IPS-20b (cell line): Measurements from ENCODE around the gene MGAT4B.

Experiments used
- H3K27ac ChIP-seq: one replicate; pipeline ENCODE4 v1.5.1; 2013; ENCODE audit warnings: low read length
- H3K27me3 ChIP-seq: 2 replicates; pipeline ENCODE4 v1.6.1; 2013; ENCODE audit warnings: mild to moderate bottlenecking, low read length, inconsistent platforms; ENCODE audit not compliant: insufficient read depth
- H3K36me3 ChIP-seq: 2 replicates; pipeline ENCODE4 v1.6.1; 2013; ENCODE audit warnings: low read depth, mild to moderate bottlenecking, inconsistent platforms, low read length, moderate library complexity; ENCODE audit not compliant: insufficient read depth
- H3K4me1 ChIP-seq: 2 replicates; pipeline ENCODE4 v1.6.1; 2013; ENCODE audit warnings: mild to moderate bottlenecking, control low read depth, inconsistent platforms, low read length, moderate library complexity; ENCODE audit not compliant: insufficient read depth
- H3K4me3 ChIP-seq: 2 replicates; pipeline ENCODE4 v1.5.1; 2013; ENCODE audit warnings: mild to moderate bottlenecking, low read length, inconsistent platforms
- H3K9ac ChIP-seq: 2 replicates; pipeline ENCODE4 v1.6.1; 2013; ENCODE audit warnings: low read depth, mild to moderate bottlenecking, inconsistent platforms, low read length, moderate library complexity
- H3K9me3 ChIP-seq: 2 replicates; pipeline ENCODE4 v1.6.1; 2013; ENCODE audit warnings: mild to moderate bottlenecking, low read depth, low read length, inconsistent platforms; ENCODE audit not compliant: insufficient read depth

Gene MGAT4B

DNA sequence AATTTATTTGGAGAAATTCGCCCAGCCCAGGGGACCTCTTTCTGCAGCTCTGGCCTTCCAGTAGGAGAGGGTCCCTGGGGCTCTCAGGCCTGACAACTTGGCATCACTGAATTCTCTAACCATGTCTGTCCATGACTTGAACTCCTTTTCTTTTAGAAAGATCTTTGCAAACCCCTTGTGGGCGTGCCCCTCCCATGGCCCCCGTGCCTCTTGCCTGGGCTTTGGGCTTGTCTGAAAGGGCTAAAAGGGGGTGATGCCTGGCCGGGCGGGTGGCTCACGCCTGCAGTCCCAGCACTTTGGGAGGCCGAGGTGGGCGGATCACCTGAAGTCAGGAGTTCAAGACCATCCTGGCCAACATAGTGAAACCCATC lies 10.8 kb upstream of the MGAT4B start:
- no peaks in the 10 kb centered on the region for H3K9me3 ChIP-seq
- H3K4me3 ChIP-seq, result peak overlapping the region; percentile 56; the same call in 1 of the 2 replicates
- H3K4me1 ChIP-seq, result peaks cover 23% of the 10 kb centered on the region
- no peak overlapping the region for H3K27ac ChIP-seq
- no peak overlapping the region; the same call in 1 of the 2 replicates for H3K9ac ChIP-seq
- H3K27me3 ChIP-seq, result peaks cover 37% of the 10 kb centered on the region; the same call in 1 of the 2 replicates
- peaks cover 8% of the 10 kb centered on the region; the same call in 1 of the 2 replicates for H3K36me3 ChIP-seq

DNA sequence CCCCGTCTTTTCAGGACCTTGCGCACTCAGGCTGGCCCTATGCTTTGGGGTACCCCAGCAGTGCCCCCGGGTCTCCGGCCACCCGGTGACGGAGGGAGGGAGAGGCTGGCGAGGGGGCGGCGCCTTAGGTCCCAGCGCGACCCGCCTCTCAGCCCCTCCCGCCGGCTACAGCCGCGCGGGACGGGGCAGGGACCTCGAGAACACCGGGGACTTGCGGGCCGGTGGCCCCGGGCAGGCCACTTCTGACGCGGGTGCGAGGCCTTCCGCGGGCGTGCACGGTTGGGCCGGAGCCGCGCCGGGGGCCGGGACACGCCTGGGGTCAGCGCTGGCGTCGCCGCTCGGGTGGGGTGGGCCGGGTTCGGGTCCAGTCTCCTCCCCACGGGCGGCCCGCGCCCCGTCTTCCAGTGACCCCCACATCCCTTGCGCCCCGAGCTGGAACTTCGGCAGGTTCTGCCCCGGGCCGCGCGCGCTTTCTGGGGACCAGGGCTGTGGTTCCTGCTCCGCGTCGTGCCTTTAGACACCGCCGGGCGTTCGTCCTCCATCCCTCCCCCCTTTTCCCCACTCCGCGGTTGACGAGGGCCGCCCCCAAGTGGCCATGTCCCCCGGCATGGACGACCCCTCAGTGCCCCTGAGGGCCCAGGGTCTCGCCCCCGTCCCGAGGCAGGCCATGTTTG lies 10.3 kb upstream of the MGAT4B start:
- Histone ChIP-seq H3K4me3 (peak overlapping the region; percentile 56), H3K9ac (no peak overlapping the region; the same call in 1 of the 2 replicates), H3K4me1 (peaks cover 18% of the 10 kb centered on the region), H3K27me3 (peaks cover 37% of the 10 kb centered on the region; the same call in 1 of the 2 replicates), H3K9me3 (no peaks in the 10 kb centered on the region), H3K27ac (no peak overlapping the region), H3K36me3 (peaks cover 13% of the 10 kb centered on the region; the same call in 1 of the 2 replicates)

DNA sequence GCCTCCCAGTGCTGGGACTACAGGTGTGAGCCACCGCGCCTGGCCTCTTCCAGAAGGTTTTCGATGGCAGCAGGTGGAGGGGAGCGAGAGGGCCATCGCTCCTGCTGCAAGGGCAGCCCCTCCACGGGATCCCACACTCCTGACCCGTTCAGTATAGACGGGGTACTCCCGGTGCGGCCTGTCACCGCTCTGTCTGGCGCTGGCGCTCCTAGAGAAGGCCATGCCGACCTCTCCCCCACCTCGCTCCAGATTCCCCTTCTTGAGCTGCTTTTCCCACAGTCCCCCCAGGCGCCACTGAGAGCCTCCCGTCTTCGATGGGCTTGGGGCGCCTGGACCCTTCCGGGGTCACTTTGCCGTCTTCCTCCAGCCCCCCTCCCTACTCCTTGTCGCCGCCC lies 9.7 kb upstream of the MGAT4B start:
- Histone ChIP-seq H3K9ac (no peak overlapping the region; the same call in 1 of the 2 replicates), H3K9me3 (no peaks in the 10 kb centered on the region), H3K36me3 (peaks cover 14% of the 10 kb centered on the region; the same call in 1 of the 2 replicates), H3K4me3 (peak overlapping the region; percentile 56), H3K4me1 (peaks cover 17% of the 10 kb centered on the region), H3K27me3 (peaks cover 37% of the 10 kb centered on the region; the same call in 1 of the 2 replicates), H3K27ac (no peak overlapping the region)

DNA sequence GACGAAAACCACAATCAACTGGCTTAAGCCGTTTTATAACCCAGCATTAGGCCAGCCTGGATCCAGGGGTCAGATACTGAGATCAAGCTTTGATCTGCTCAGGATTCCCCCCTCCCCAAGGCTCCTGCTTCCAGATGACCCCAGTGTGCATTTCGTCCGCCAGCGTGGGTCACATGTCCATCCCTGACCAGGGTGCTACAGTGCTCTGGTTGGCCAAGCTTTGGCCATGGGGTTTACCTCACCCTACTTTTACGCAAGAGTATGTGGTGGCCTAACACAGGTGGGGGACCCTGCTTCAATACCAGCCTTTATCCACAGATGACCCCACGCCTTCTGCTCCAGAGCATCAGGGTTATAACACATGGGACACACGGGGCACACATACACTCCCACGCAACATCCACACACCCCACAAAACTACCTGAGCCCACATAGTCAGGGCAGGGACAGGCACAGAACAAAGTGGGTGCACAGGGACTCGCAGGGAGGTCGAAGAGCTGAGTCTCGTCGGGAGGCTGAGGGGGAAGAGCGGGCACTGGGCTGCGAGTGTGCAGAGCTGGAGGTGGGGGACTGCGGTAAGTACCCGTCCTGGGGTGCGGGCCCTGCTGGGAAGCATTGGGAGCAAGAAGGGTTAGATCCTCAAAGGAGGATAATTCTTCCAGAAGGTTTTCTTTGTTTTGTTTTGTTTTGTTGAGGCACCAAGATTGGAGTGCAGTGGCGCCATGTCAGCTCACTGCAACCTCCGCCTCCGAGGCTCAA lies 9.0 kb upstream of the MGAT4B start:
- H3K27me3 ChIP-seq, result peaks cover 37% of the 10 kb centered on the region; the same call in 1 of the 2 replicates
- no peak overlapping the region for H3K27ac ChIP-seq
- H3K36me3 ChIP-seq, result peaks cover 14% of the 10 kb centered on the region; the same call in 1 of the 2 replicates
- H3K9ac ChIP-seq, result no peak overlapping the region
- H3K4me1 ChIP-seq, result peaks cover 17% of the 10 kb centered on the region
- no peak overlapping the region for H3K4me3 ChIP-seq
- H3K9me3 ChIP-seq, result no peaks in the 10 kb centered on the region

DNA sequence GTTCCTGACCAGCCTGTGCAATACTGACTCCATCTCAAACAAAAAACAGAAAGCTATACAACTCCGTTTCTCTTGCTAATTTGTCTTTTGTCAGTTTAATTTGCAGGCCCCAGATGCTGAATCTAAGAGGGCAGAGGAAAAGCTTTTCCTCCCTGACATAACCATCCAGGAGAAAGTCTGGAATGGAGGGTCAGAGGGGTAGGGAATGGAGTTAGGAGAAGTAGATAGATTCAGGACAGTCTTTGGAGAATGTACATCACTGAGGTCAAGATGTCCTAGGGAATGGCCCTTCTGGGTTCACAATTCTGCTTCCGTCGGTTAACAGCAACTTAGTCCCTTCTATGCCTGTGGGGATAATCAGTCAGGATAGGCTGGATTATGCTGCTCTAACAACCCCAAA lies 7.4 kb upstream of the MGAT4B start:
- Histone ChIP-seq H3K4me1 (peaks cover 6% of the 10 kb centered on the region), H3K36me3 (peaks cover 14% of the 10 kb centered on the region; the same call in 1 of the 2 replicates), H3K9me3 (no peaks in the 10 kb centered on the region), H3K27ac (no peak overlapping the region), H3K4me3 (no peak overlapping the region), H3K27me3 (peaks cover 31% of the 10 kb centered on the region; the same call in 1 of the 2 replicates), H3K9ac (no peak overlapping the region)

DNA sequence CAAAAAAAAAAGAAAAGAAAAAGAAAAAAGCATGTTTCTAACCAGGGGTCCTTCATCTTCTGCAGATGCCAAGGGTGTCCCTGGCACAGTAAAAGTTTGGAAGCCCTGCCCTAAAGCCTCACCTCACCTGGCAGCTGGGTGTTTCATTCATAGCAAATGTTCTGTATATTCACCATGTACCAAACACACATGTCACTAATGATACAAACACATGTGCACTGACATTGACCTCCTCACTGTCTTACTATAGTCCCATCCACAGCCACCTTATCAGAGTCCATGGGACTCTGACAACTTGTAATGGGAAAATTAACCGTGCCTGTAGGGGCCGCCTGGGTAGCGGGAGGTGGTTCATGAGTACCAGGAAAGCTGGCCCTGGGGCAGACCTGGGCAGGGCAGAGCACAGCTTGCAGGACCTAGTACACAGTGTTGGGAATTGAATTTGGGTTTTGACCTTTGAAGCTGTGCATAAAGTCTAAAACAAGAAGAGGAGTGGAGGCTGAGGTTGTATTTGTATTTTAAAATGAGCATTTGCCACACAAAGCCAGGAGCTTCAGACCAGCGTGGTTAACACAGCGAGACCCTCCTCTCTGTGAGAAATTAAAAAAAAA lies 6.4 kb upstream of the MGAT4B start:
- Histone ChIP-seq H3K9me3 (no peaks in the 10 kb centered on the region), H3K27ac (no peak overlapping the region), H3K4me1 (peaks cover 6% of the 10 kb centered on the region), H3K27me3 (peaks cover 28% of the 10 kb centered on the region; the same call in 1 of the 2 replicates), H3K36me3 (peaks cover 14% of the 10 kb centered on the region; the same call in 1 of the 2 replicates), H3K4me3 (no peak overlapping the region), H3K9ac (no peak overlapping the region)

DNA sequence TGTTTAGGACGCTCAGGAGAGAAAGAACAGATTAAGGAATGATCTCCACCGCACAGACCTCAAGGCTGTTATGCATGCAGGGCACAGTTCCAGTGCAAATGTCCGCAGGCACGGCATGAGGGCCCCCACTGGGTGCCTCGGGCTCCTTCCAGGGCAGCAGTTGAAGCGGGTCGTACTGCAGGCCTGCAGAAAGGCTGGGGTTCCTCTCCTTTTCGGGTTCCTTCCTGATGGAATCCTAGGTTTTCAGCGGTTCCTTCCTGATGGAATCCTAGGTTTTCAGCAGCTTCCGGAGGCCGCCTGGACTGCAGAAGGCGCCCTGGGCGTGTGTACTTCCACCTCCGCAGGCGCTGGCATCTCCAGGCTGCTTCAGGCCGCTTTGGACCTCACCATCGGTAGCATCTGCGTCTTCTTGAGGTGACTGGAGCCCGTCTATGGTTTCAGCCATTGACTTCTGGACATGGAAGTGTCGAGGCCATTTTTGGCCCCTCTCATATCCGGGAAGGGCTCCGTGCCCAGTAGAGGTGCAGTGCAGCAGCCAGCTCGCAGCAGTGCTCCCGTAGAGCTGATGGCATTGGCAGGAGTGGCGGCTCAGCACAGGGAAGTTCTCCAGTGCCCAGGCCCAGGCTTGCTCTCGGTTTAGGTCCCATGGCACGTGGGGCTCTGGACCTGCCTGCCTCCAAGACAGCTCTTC lies 5.6 kb upstream of the MGAT4B start:
- H3K27ac ChIP-seq, result no peak overlapping the region
- H3K4me3 ChIP-seq, result no peak overlapping the region

DNA sequence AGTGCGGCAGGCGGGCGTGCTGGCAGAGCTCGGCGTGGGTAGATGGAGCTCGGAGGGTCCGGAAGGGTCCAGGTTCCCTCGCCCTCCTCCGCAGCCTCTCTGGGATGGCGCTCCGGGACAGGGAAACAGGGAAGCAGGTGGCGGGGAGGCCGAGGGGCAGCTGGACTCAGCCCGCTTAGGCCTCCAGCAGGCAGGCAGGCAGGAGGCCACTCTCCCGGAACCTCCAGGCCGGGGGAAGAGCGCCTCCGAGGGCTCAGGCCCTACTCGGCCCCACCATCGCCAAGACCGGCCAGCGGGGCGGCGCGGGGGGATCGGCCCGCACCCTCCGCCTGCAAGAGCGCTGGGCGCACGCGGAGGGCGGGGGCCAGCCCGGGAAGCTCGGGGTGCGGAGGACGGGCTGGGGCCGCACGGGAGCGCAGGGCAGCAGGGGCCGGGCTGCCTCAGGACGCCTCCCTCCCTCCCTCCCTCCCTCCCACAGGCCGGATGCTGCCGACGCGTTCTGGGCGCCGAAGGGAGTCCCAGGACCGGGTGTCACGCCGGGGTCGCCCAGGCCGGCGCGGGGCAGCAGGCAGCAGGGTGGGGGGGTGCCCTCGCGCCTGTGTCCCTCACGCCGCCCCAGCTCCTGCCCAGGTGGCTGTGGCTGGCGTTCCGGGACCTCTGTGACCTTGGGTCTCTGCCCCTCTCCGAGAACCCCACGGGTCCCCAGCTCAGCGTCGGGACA lies 977 bp downstream of the MGAT4B start:
- H3K9ac ChIP-seq, result peak overlapping the region; percentile 53; the same call in 1 of the 2 replicates
- peaks cover 10% of the 10 kb centered on the region; the same call in 1 of the 2 replicates for H3K27me3 ChIP-seq
- peaks cover 17% of the 10 kb centered on the region for H3K4me1 ChIP-seq
- 0 out of 2 replicates have a peak, but pooled peaks cover 6% of the 10 kb centered on the region for H3K36me3 ChIP-seq
- H3K4me3 ChIP-seq, result peak overlapping the region; percentile 65; the same call in 1 of the 2 replicates
- no peaks in the 10 kb centered on the region for H3K9me3 ChIP-seq
- H3K27ac ChIP-seq, result no peak overlapping the region

More for the DNA sequence above, 5.6 kb upstream of the MGAT4B start:
- Histone ChIP-seq H3K9ac (no peak overlapping the region), H3K27me3 (peaks cover 21% of the 10 kb centered on the region; the same call in 1 of the 2 replicates), H3K9me3 (no peaks in the 10 kb centered on the region), H3K4me1 (peaks cover 6% of the 10 kb centered on the region), H3K36me3 (peaks cover 14% of the 10 kb centered on the region; the same call in 1 of the 2 replicates)

DNA sequence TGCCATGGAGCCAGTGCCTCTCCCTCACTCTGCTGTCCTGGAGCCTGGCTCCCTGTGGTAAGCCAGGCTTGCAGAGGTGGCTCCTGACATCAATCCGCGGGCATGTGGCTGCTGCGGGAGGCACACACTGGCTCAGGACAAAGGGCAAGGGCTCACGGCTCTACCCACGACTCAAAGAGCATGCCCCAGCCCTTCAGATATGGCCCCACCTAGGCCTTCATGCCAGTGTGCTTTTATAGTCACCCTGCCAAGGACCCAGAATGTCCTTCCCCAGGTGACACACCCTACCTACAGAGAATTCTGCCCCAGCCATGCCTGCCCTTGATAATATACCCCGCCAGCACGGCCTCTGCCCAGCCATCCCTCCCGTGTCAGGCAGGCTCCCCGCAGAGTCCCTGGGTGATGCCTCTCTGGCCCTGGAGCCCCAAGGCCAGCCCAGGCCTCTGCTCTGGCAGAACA lies 1.6 kb downstream of the MGAT4B start:
- Histone ChIP-seq H3K4me3 (peak overlapping the region; percentile 65; the same call in 1 of the 2 replicates), H3K36me3 (peaks cover 6% of the 10 kb centered on the region; the same call in 1 of the 2 replicates), H3K27ac (no peak overlapping the region), H3K9ac (peak overlapping the region; percentile 53; the same call in 1 of the 2 replicates), H3K9me3 (no peaks in the 10 kb centered on the region), H3K27me3 (peaks cover 10% of the 10 kb centered on the region; the same call in 1 of the 2 replicates), H3K4me1 (peaks cover 17% of the 10 kb centered on the region)

DNA sequence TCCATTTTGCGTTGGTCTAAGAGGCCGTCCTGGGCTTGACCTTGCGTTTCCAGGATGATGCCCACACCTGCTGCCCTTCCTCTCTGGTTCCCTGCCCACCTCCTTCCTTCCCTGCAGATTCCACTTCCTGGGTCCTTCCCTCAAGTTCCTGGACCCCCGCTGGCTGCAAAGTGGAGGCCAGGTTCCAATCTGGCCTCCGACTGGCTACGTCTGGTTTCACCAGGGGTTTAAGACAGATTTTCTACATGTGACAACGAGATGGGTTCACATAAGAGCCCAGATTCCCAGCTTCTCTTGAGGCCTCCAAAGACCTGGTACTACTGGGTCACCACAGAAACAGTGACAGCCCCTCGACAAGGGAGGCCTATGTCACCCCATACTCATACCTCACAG lies 2.1 kb downstream of the MGAT4B start:
- Histone ChIP-seq H3K4me3 (peak overlapping the region; percentile 65; the same call in 1 of the 2 replicates), H3K36me3 (peaks cover 11% of the 10 kb centered on the region), H3K27me3 (peaks cover 10% of the 10 kb centered on the region; the same call in 1 of the 2 replicates), H3K9ac (no peak overlapping the region), H3K27ac (no peak overlapping the region), H3K9me3 (no peaks in the 10 kb centered on the region), H3K4me1 (peaks cover 17% of the 10 kb centered on the region)
